HG03045 (cell line): ENCODE measurements around the gene TCAIM.
A peak's percentile ranks its signal among the peaks of the same experiment; 100 is the strongest.

Source experiments
- ATAC-seq: cut with Tn5 transposase; IDR thresholded peaks from one replicate; pipeline ENCODE4 v1.9.1; 2021; ENCODE audit warnings: mild to moderate bottlenecking, moderate library complexity; ENCODE audit not compliant: unreplicated experiment

Gene TCAIM, protein sequence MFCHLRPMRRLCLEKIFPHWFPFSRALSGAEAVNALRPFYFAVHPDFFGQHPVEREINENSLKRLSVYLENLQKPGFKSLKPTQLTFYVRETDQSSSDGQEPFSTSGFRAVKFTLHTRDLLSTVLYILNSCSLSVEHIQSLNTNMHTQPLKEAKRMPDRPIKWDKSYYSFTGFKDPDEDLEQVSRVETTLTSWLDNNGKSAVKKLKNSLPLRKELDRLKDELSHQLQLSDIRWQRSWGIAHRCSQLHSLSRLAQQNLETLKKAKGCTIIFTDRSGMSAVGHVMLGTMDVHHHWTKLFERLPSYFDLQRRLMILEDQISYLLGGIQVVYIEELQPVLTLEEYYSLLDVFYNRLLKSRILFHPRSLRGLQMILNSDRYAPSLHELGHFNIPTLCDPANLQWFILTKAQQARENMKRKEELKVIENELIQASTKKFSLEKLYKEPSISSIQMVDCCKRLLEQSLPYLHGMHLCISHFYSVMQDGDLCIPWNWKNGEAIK

DNA sequence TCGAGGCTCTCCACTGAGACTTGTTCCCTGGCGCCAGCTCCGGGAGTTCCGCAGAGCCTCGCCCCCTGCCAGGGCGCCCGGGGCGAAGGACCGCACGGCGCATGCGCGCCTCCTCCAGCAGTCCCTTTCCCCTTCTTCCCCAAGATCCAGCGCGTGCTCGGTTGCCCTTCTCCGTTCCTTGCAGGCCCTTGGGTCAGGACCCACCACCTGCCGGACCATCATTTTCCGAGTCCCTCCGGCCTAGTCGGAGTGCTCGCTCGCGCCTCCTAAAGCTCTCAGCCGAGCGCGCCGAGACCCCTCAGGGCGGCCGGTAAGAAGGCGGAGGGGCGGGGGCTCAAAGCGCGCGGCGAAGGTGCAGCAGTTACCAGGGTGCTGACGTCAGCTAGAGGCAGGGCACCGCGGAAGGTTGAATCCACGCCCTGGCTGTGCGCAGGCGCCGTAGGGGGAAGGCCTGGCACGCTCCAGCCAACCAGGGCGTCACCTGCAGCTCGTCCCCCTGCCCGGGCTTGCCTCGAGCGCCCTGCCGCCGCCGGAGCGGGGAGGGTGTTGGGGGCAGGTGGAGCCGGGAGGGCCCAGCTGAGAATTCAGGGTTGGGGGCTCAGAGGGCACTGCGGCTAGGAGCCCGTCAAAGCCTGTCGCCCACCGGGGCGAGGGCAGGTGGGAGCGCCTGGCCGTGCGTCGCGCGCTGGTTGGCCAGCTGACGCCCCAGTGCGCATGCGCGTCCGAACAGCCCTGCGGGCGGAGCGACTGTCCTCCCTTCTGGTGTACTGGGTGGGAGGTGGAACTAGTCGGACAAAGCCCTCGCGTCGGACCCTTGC, at the start of gene TCAIM:
Gene TCAIM (plus strand): TSS at position 757 of the 818 bp plus-strand sequence. CDS start 16,017 bp downstream, outside the sequence.
- peak; percentile 94 for ATAC-seq

DNA sequence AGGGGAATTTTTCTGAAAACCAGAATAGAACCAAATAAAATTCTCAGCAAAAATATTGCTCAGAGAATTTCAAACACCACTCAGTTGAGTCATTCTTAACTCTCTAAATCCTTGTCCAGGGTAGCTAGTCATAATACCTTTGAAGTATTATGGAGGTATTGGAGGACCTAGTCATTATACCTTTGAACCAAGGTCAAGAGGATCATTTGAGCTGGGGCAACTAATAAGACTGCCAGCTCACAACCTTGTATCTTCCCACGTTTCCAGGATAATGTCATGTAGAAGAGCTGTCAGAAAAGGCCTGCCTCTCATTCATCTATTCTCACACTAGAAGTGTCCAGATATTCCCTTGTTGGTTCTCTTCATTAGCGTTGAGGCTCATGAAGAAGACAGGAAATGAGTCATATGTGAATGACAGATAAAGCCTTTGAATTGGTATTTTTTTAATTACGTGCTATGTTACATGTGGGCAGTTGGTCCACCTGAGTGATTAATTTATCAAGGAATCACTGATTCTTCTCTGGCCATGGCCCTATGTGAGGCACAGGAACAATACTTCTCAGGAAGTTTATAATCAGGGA, 48.6 kb upstream of the TCAIM start:
- ATAC-seq, result no peak

DNA sequence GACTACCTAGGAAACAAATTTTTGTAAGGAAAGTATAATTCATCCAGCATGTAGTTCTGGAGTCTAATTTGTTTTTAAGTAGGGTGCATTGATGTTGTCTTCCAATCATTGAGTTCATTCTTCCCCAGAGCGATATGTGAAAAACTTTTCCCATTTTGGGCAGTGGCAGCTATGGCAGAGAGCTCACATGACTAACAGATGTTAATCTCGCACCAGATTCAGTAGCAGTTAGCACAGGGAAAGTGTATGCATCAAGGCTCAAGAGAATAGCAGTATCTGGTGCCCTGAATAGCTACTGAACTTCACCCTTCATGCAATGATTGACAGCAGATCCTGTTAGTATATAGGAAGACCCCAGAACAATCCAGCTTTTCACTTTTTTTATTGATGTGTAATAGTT, 46.3 kb upstream of the TCAIM start:
- no peak for ATAC-seq

DNA sequence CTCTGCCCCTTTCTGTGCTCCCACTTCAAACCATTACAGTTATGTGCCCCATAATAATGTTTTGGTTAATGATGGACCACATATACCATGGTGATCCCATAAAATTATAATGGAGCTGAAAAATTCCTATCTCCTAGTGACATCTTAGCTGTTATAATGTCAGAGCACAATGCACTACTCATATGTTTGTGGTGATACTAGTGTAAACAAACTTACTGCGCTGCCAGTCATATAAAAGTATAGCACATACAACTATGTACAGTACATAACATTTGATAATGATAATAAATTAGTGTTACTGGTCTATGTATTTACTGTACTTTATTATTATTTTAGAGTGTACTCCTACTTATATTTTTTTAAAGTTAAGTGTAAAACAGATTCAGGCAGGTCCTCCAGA, 45.6 kb upstream of the TCAIM start:
- ATAC-seq, result no peak

DNA sequence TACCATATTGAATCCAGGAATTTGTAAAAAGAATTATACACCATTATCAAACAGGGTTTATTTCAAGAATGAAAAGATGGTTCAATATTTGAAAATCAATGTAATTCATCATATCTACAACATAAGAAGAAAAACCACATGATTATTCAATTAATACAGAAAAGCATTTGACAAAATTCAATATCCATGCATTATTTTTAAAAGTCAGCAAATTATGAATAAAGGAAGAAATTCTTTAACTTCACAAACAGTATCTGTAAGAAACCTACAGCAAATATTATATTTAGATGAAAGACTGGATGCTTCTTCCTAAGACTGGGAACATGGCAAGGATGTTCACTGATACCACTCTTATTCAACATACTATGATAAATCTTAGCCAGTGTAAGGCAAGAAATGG, 41.3 kb upstream of the TCAIM start:
- no peak for ATAC-seq

DNA sequence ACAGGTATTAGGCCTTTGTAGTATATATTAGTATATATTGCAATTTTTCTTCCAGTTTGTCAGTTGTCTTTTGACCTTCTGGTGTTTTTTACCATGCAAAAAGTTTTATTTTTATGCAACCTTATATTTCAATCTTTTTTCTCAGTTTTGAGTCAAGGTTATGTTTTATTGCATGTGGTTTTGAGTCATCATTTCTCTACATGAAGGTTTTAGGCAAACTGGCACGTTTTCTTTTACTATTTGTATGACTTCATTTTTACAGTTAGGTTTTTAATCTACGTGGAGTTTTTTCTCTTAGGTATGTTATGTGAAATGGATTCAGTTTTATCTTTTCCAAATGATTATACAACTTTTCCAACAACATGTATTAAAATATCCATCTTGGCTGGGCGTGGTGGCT, 36.8 kb upstream of the TCAIM start:
- ATAC-seq, result no peak

DNA sequence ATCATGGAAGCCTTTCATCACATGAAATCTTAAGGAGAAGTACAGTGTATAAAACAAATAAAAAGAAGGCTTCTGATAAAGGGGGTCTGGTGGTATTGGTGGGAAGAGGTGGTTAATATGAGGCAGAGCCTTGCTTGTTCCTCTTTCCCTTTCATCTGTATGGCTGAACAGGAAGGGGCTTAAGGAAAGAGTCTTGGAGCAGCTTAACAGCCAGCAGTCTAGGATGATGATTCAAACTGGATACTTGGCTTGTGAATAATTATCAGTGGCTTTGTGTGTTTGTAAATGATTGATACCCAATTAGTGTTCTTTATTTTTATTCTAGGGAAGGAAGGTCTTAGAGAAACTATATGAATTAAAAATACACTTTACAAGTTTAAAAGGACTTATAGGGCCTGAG, 29.1 kb upstream of the TCAIM start:
- ATAC-seq, result no peak

DNA sequence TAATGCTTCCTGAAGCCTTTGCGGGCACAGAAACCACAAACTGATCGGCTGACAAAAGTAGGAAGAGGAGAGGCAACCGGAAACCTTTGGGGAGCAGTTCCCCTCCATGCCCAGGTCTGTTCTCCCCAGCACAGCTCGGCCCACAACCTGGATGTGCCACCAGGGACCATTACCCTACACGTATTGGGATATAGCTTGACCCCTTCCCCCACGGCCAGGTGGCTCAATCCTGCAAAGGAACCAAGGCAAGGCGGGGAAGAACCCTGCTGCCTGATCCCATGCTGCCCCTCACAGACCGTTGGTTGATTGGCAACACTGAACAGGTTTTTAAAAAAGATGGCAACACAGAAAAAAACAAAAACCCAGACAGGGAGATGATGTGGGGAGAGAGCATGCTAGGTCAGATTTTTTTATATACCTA, 19.7 kb upstream of the TCAIM start:
- ATAC-seq, result no peak

DNA sequence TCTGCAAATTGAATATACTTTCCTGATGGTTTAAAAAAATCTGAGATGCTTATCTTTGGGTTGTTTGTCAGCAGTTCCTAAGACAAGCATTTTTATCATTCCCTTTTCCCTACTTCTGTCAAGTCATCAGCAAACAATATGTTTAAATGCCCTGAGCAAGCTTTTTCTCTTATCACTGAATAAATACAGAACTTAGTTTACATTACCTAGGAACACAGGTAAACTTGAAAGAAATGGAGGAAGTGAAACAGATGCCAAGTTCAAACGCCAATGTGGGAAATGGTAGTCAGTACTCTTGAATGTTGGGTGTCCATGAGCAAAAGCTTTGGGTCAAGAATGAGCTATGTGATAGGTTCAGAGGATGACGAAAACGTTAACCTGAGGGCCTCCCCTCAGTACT, 17.2 kb upstream of the TCAIM start:
- ATAC-seq, result no peak

DNA sequence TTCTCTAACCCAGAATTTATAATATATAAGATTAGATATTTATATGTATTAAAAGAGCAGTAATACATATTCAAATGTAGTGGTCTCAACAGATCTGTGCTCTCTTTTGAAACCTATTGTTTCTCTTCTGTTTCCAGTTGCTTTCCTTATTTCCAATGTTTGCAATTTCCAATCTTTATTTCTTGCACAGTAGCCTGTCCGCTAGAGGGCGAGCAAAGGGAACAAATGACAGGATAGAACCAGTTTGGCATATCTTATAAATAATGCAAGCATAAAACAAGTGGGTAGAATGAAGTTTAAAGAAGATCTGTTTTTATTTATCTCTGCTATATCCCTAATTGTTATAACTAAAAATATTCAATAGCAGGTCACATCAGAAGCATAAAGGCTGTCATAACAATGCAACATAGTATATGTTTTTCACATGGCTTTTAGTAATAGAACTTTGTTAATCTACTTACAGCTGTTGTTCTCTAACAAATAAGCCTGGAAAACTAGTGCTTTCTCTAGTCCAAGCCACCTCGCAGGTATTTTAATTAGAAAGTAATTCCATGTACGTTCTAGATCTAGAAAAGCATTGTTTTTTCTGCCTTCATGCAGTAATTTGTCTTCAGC, 15.1 kb upstream of the TCAIM start:
- no peak for ATAC-seq

DNA sequence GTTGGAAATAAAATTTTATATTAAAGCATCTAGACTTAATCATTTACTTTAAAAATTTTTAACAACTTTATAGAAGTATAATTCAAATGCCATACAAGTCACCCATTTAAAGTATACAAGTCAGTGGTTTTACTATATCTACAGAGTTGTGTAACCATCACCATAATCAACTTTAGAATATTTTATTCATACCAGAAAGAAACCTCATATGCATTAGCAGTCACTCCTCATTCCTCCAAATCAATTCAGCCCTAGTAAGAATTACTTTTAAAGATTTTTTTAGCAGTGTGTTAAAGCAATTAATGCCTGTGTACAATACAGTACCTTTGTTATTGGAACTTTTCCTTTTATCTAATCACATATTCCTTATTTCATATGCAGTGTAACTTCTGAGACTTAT, 14.0 kb upstream of the TCAIM start:
- no peak for ATAC-seq

DNA sequence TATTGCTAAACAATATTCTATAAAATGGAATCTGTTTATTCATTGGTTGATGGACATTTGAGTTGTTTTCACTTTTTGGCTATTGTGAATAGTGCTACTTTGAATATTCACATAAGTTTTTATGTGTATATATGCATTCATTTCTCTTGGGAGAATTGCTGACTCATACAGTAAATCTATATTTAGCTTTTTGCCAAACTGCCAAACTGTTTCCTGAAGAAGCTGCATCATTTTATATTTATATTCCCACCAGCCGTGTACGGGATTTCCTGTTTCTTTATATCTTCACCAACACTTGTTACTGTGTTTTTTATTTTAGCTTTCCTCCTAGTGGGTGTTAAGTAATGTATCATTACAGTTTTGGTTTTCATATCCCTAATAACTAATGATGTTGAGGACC, 12.5 kb upstream of the TCAIM start:
- ATAC-seq, result no peak

DNA sequence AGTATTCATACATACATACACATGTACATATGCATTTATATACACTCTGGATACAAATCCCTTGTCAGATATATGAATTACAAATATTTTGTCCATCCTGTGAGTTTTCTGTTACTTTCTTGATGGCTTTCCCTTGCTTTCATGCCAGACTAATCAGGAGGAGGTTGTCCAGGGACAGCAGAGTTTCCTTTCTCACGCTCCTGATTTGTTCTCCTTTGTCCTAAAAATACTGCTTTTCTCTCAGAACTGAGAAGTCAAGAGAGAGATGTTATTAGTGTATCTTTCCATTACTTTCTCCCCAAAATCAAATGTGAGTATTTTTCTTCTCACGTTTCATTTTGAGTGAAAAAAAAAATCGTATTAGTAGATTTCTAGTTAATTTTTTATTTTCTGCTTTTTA, 12.1 kb upstream of the TCAIM start:
- no peak for ATAC-seq

DNA sequence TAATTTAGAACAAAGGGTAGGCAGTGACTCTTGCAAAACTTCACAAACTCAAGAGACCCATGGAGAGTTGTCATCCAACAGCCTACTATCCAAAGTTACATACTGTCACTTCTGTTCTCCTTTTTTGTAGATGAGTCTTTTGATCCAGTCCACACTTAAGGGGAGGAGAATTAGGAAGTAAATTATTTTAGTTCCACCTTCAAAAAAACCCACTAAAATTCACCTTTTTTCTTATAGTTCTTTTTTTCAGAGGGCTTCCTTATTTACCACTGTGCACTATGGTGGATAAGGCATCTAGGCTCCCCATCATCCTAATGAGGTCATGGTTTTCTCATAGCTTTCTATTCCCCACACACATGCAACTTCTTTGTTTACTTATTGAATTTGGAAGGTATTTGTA, 8.6 kb upstream of the TCAIM start:
- no peak for ATAC-seq

DNA sequence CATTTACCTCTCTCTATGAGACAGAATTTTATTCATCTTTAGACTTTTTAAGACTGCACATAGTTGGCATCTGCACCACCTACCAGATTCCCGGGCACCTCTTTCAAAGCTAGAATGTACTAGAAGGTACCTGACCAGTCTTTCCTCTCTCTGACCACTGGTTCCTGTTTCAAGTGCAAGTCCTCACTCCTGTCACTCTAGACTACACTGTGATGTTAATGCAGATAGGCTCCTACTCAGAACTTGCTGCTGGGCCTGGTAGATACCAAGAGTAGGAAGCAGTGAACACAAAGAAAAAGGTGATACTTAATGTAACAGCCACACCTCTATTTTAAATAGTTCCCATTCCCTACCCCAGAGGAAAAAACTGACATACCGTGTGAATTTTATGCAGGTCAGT, 8.1 kb upstream of the TCAIM start:
- ATAC-seq, result no peak

DNA sequence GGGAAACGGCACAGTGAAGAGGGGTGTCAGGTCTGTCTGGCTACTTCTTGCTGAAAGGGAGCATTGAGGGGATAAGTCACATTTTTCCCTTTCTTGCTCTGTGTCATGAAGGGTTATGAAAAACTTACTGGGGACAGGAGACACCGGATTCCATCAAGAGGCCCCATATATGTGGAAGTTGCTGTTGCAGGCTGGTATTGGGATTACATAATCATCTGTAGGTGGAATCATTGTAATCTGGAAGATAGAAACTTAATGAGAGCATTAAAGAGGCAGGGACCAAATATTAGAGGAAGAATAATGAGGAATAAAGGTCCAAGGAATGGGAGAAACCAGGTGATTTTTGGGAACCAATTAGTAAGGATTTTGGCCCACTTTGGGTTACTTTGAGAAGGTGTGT, 4.2 kb upstream of the TCAIM start:
- no peak for ATAC-seq

DNA sequence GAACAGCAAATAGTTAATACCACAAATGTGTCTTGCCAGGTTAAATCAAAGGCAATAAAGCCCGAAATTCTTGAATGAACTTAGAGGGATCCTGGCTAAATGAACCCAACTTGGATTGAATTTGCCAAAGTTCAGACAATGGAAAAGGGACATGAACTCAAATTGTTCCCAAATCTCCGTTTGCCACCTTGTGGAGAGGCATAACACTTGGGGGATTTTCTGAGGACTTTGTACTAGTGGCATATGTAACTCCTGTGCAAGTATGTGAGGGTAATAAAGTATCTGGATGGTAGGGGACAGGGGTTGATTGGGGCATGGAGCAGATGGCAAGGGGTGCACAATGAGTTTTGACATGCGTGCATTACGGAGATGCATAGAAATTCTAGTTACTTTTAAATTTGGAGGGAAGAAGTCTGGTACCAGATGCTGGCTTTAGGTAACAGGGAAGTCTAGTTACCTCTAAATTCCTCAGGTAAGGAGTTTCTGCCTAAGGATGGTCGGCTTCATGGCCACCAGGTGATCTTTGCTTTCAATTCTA, 1.2 kb upstream of the TCAIM start:
- no peak for ATAC-seq

DNA sequence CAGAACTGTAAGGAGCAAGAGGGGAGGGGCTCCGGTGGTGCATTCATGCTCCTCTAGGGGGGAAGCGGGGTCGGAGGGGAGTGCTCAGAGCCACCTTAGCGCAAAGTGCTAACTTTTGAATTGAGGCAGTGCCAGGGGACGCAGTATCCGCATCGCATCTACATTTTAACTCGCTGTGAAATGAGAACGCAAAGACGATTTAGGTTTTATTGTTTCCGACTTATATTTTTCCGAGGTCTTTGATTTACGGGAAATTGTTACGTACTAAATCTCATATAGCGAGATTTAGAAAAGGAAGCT, 212 bp downstream of the TCAIM start:
- no peak for ATAC-seq

DNA sequence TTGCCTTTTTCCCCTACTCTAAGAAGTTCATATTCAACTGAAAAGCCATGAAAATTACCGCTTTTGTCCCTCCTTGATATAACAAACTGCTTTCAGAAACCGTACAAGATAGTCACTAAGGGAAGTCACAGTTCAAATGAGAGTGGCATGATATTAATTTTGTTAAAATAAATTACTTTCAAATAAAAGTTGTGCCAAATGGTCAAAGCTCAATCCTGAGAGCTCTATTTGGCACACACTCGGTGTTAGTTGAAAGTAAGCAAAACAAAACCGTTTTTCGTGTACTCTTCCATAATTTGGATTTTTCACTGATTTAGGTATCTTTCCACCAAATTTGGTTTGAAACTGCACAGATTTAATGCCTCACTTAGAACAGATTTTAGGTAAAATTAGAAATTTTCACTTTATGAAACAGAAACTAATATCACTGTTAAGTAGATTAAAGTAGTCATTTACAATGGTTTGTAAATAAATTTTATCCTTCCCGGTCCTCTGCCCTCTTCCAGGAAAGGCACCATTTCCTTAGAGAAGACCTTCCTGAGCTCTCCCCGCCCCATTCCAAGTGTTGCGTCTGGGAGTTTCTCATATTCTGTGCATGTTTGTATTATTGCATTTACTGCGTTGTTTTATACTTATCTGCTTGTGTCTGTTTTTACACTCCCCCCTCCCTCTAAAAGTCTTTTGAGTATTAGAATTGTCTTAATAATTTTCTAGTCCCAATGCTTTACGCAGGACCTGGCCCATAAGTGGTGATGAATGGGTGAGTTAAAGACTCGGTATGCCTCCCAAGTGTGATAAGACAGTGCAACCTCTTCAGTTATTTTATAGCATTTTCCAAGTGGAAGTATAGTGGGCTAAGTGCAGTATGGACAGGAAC, 853 bp downstream of the TCAIM start:
- ATAC-seq, result no peak

DNA sequence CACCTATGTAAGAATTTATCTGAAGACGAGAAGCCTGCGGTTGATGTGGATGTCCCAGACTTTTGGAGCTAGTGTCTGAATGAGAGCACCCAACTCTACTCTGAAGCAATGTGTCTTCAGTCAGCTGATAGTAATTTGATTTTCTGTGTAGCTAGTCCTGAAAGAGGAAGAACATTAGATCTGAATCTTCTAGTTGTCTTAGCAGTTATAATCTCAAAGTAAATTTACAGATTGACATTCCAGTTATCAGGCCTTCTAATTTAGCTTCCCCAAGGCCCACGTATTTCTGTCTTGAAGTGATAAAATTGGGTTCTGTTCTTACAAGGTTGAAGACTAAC, 1.5 kb downstream of the TCAIM start:
- ATAC-seq, result no peak
